HEK293 (cell line): Measurements from ENCODE around the gene SH3RF1.

ENCODE experiments used
- GLI2 ChIP-seq: fragments of 450-650 bp; formaldehyde crosslinking; IDR thresholded peaks from 2 replicates; pipeline ENCODE4; 2017; ENCODE audit warnings: missing biosample characterization, missing genetic modification characterization, low read depth, borderline replicate concordance
- GLI4 ChIP-seq: fragments of 450-650 bp; formaldehyde crosslinking; IDR thresholded peaks from 2 replicates; pipeline ENCODE4 v1.5.1; 2016; ENCODE audit warnings: missing biosample characterization, missing genetic modification characterization
- IKZF3 ChIP-seq: fragments of 450-650 bp; IDR thresholded peaks from 2 replicates; pipeline ENCODE4 v1.5.0; 2018; ENCODE audit warnings: missing biosample characterization, mild to moderate bottlenecking, missing genetic modification characterization, moderate library complexity
- KLF16 ChIP-seq: fragments of 450-650 bp; formaldehyde crosslinking; IDR thresholded peaks from 2 replicates; pipeline ENCODE4 v1.5.1; 2017; ENCODE audit warnings: missing biosample characterization, missing genetic modification characterization
- OVOL3 ChIP-seq: fragments of 450-650 bp; formaldehyde crosslinking; IDR thresholded peaks from 2 replicates; pipeline ENCODE4 v1.5.1; 2016; ENCODE audit warnings: missing biosample characterization, missing genetic modification characterization
- SP7 ChIP-seq: fragments of 450-650 bp; formaldehyde crosslinking; IDR thresholded peaks from 2 replicates; pipeline ENCODE4 v1.5.1; 2016; ENCODE audit warnings: missing biosample characterization, missing genetic modification characterization
- ZBTB17 ChIP-seq: fragments of 450-650 bp; formaldehyde crosslinking; IDR thresholded peaks from 2 replicates; pipeline ENCODE4 v1.5.1; 2016; ENCODE audit warnings: missing biosample characterization, missing genetic modification characterization
- ZFP37 ChIP-seq: fragments of 450-650 bp; formaldehyde crosslinking; IDR thresholded peaks from 2 replicates; pipeline ENCODE4 v1.5.1; 2016; ENCODE audit warnings: missing biosample characterization, missing genetic modification characterization
- ZNF114 ChIP-seq: fragments of 450-650 bp; formaldehyde crosslinking; IDR thresholded peaks from 2 replicates; pipeline ENCODE4 v1.5.0; 2017; ENCODE audit warnings: missing biosample characterization, missing genetic modification characterization
- ZNF121 ChIP-seq: fragments of 450-650 bp; formaldehyde crosslinking; IDR thresholded peaks from 2 replicates; pipeline ENCODE4 v1.5.1; 2016; ENCODE audit warnings: missing biosample characterization, missing genetic modification characterization
- ZNF146 ChIP-seq: fragments of 450-650 bp; formaldehyde crosslinking; IDR thresholded peaks from 2 replicates; pipeline ENCODE4 v1.5.1; 2016; ENCODE audit warnings: missing biosample characterization, missing genetic modification characterization
- ZNF214 ChIP-seq: fragments of 450-650 bp; formaldehyde crosslinking; IDR thresholded peaks from 2 replicates; pipeline ENCODE4 v1.5.1; 2017; ENCODE audit warnings: missing biosample characterization, mild to moderate bottlenecking, missing genetic modification characterization, borderline replicate concordance
- ZNF302 ChIP-seq: fragments of 450-650 bp; formaldehyde crosslinking; IDR thresholded peaks from 2 replicates; pipeline ENCODE4 v1.5.1; 2016; ENCODE audit warnings: missing biosample characterization, missing genetic modification characterization, low read depth
- ZNF629 ChIP-seq: fragments of 450-650 bp; formaldehyde crosslinking; IDR thresholded peaks from 2 replicates; pipeline ENCODE4 v1.5.1; 2017; ENCODE audit warnings: missing biosample characterization, missing genetic modification characterization
- ZNF654 ChIP-seq: fragments of 450-650 bp; formaldehyde crosslinking; IDR thresholded peaks from 2 replicates; pipeline ENCODE4 v1.5.1; 2016; ENCODE audit warnings: low read depth, missing biosample characterization, missing genetic modification characterization
- ZNF658 ChIP-seq: fragments of 450-650 bp; formaldehyde crosslinking; IDR thresholded peaks from 2 replicates; pipeline ENCODE4; 2016; ENCODE audit warnings: missing biosample characterization, missing genetic modification characterization
- ZNF707 ChIP-seq: fragments of 450-650 bp; formaldehyde crosslinking; IDR thresholded peaks from 2 replicates; pipeline ENCODE4 v1.5.1; 2016; ENCODE audit warnings: missing biosample characterization, missing genetic modification characterization
- ZNF785 ChIP-seq: fragments of 450-650 bp; formaldehyde crosslinking; IDR thresholded peaks from 2 replicates; pipeline ENCODE4 v1.5.1; 2016; ENCODE audit warnings: missing biosample characterization, missing genetic modification characterization
- ZSCAN30 ChIP-seq: fragments of 450-650 bp; IDR thresholded peaks from 2 replicates; pipeline ENCODE4 v1.5.1; 2018; ENCODE audit warnings: missing biosample characterization, mild to moderate bottlenecking, missing genetic modification characterization, moderate library complexity
- TF ChIP-seq, protein P1 (sequence below): fragments of 450-650 bp; formaldehyde crosslinking; conservative IDR thresholded peaks from 2 replicates; pipeline ENCODE4 v1.5.1; 2016; ENCODE audit warnings: low read depth, missing biosample characterization, missing genetic modification characterization
- TF ChIP-seq, protein P2 (sequence below): fragments of 450-650 bp; formaldehyde crosslinking; IDR thresholded peaks from 2 replicates; pipeline ENCODE4 v1.5.1; 2016; ENCODE audit warnings: missing biosample characterization, missing genetic modification characterization
- TF ChIP-seq, protein P3 (sequence below): fragments of 450-650 bp; formaldehyde crosslinking; IDR thresholded peaks from 2 replicates; pipeline ENCODE4 v1.5.1; 2016; ENCODE audit warnings: missing biosample characterization, missing genetic modification characterization
- TF ChIP-seq, protein P4 (sequence below): fragments of 450-650 bp; formaldehyde crosslinking; IDR thresholded peaks from 2 replicates; pipeline ENCODE4 v1.5.1; 2016; ENCODE audit warnings: missing biosample characterization, missing genetic modification characterization
- TF ChIP-seq, protein P5 (sequence below): fragments of 450-650 bp; formaldehyde crosslinking; IDR thresholded peaks from 2 replicates; pipeline ENCODE4 v1.5.1; 2016; ENCODE audit warnings: missing biosample characterization, missing genetic modification characterization, low read depth
- TF ChIP-seq, protein P6 (sequence below): fragments of 450-650 bp; formaldehyde crosslinking; IDR thresholded peaks from 2 replicates; pipeline ENCODE4 v1.5.1; 2016; ENCODE audit warnings: missing biosample characterization, missing genetic modification characterization
- TF ChIP-seq, protein P7 (sequence below): fragments of 450-650 bp; formaldehyde crosslinking; IDR thresholded peaks from 2 replicates; pipeline ENCODE4 v1.5.1; 2017; ENCODE audit warnings: missing biosample characterization, missing genetic modification characterization

SH3RF1 gene

DNA sequence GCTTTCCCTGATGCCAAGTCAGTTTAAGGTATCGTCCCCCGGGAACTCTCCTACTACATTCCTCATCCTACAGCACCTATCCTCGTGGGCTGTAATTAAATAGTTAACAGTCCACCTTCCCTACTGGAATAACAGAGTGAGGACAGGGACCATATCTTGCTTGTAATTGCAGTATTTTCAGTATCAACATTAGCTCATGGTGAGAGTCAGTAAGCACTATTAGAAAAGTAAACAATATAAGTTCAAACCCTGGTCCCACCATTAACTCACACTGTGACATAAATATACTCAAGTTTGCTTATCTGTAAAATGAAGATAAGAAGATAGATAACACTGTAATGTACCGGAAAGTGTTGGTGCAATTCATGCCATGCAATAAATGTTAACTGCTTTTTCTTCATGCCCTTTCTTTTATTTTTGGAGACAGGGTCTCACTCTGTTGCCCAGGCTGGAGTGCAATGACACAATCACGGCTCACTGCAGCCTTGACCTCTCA is 61.3 kb downstream of the SH3RF1 start (continued):
- TF ChIP-seq, protein P1, sequence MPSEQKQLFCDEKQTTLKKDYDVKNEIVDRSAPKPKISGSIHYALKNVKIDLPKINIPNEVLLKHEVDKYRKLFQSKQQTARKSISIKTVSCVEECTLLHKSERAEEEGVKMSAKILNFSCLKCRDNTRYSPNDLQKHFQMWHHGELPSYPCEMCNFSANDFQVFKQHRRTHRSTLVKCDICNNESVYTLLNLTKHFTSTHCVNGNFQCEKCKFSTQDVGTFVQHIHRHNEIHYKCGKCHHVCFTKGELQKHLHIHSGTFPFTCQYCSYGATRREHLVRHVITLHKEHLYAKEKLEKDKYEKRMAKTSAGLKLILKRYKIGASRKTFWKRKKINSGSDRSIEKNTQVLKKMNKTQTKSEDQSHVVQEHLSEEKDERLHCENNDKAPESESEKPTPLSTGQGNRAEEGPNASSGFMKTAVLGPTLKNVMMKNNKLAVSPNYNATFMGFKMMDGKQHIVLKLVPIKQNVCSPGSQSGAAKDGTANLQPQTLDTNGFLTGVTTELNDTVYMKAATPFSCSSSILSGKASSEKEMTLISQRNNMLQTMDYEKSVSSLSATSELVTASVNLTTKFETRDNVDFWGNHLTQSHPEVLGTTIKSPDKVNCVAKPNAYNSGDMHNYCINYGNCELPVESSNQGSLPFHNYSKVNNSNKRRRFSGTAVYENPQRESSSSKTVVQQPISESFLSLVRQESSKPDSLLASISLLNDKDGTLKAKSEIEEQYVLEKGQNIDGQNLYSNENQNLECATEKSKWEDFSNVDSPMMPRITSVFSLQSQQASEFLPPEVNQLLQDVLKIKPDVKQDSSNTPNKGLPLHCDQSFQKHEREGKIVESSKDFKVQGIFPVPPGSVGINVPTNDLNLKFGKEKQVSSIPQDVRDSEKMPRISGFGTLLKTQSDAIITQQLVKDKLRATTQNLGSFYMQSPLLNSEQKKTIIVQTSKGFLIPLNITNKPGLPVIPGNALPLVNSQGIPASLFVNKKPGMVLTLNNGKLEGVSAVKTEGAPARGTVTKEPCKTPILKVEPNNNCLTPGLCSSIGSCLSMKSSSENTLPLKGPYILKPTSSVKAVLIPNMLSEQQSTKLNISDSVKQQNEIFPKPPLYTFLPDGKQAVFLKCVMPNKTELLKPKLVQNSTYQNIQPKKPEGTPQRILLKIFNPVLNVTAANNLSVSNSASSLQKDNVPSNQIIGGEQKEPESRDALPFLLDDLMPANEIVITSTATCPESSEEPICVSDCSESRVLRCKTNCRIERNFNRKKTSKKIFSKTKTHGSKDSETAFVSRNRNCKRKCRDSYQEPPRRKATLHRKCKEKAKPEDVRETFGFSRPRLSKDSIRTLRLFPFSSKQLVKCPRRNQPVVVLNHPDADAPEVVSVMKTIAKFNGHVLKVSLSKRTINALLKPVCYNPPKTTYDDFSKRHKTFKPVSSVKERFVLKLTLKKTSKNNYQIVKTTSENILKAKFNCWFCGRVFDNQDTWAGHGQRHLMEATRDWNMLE (tag by site-specific recombination): peak; percentile 47
- TF ChIP-seq SP7 (tag by site-specific recombination): 0 out of 2 replicates have a peak, but pooled peaks have one; percentile 31
- 0 out of 2 replicates have a peak, but pooled peaks have one; percentile 11 for TF ChIP-seq ZNF146 (tag by site-specific recombination)
- TF ChIP-seq OVOL3 (tag by site-specific recombination): no peak
- peak; percentile 73 for TF ChIP-seq ZNF629
- 0 out of 2 replicates have a peak, but pooled peaks have one; percentile 37 for TF ChIP-seq ZFP37 (tag by site-specific recombination)
- TF ChIP-seq KLF16 (tag by site-specific recombination): no peak
- TF ChIP-seq, protein P2, sequence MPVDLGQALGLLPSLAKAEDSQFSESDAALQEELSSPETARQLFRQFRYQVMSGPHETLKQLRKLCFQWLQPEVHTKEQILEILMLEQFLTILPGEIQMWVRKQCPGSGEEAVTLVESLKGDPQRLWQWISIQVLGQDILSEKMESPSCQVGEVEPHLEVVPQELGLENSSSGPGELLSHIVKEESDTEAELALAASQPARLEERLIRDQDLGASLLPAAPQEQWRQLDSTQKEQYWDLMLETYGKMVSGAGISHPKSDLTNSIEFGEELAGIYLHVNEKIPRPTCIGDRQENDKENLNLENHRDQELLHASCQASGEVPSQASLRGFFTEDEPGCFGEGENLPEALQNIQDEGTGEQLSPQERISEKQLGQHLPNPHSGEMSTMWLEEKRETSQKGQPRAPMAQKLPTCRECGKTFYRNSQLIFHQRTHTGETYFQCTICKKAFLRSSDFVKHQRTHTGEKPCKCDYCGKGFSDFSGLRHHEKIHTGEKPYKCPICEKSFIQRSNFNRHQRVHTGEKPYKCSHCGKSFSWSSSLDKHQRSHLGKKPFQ (tag by site-specific recombination): peak; percentile 95
- TF ChIP-seq, protein P3, sequence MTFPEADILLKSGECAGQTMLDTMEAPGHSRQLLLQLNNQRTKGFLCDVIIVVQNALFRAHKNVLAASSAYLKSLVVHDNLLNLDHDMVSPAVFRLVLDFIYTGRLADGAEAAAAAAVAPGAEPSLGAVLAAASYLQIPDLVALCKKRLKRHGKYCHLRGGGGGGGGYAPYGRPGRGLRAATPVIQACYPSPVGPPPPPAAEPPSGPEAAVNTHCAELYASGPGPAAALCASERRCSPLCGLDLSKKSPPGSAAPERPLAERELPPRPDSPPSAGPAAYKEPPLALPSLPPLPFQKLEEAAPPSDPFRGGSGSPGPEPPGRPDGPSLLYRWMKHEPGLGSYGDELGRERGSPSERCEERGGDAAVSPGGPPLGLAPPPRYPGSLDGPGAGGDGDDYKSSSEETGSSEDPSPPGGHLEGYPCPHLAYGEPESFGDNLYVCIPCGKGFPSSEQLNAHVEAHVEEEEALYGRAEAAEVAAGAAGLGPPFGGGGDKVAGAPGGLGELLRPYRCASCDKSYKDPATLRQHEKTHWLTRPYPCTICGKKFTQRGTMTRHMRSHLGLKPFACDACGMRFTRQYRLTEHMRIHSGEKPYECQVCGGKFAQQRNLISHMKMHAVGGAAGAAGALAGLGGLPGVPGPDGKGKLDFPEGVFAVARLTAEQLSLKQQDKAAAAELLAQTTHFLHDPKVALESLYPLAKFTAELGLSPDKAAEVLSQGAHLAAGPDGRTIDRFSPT (tag by site-specific recombination): peak; percentile 59; the same call in 1 of the 2 replicates
- peak; percentile 69 for TF ChIP-seq ZSCAN30 (tag by site-specific recombination)
- TF ChIP-seq, protein P4, sequence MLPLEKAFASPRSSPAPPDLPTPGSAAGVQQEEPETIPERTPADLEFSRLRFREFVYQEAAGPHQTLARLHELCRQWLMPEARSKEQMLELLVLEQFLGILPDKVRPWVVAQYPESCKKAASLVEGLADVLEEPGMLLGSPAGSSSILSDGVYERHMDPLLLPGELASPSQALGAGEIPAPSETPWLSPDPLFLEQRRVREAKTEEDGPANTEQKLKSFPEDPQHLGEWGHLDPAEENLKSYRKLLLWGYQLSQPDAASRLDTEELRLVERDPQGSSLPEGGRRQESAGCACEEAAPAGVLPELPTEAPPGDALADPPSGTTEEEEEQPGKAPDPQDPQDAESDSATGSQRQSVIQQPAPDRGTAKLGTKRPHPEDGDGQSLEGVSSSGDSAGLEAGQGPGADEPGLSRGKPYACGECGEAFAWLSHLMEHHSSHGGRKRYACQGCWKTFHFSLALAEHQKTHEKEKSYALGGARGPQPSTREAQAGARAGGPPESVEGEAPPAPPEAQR (tag by site-specific recombination): no peak
- no peak for TF ChIP-seq ZNF214 (tag by site-specific recombination)
- no peak for TF ChIP-seq GLI4 (tag by site-specific recombination)
- no peak for TF ChIP-seq ZNF654
- no peak for TF ChIP-seq ZNF114
- 0 out of 2 replicates have a peak, but pooled peaks have one; percentile 13 for TF ChIP-seq ZNF302 (tag by site-specific recombination)
- peak; percentile 83 for TF ChIP-seq IKZF3 (tag by site-specific recombination)
- TF ChIP-seq ZNF658: no peak
- TF ChIP-seq ZNF707: no peak
- TF ChIP-seq ZBTB17 (tag by site-specific recombination): no peak
- TF ChIP-seq GLI2: peak; percentile 81
- TF ChIP-seq, protein P5, sequence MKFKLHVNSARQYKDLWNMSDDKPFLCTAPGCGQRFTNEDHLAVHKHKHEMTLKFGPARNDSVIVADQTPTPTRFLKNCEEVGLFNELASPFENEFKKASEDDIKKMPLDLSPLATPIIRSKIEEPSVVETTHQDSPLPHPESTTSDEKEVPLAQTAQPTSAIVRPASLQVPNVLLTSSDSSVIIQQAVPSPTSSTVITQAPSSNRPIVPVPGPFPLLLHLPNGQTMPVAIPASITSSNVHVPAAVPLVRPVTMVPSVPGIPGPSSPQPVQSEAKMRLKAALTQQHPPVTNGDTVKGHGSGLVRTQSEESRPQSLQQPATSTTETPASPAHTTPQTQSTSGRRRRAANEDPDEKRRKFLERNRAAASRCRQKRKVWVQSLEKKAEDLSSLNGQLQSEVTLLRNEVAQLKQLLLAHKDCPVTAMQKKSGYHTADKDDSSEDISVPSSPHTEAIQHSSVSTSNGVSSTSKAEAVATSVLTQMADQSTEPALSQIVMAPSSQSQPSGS: peak; percentile 35; the same call in 1 of the 2 replicates
- TF ChIP-seq ZNF785: no peak
- TF ChIP-seq ZNF121: peak; percentile 96
- TF ChIP-seq, protein P6, sequence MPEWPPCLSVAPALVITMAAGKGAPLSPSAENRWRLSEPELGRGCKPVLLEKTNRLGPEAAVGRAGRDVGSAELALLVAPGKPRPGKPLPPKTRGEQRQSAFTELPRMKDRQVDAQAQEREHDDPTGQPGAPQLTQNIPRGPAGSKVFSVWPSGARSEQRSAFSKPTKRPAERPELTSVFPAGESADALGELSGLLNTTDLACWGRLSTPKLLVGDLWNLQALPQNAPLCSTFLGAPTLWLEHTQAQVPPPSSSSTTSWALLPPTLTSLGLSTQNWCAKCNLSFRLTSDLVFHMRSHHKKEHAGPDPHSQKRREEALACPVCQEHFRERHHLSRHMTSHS: 0 out of 2 replicates have a peak, but pooled peaks have one; percentile 19
- TF ChIP-seq, protein P7, sequence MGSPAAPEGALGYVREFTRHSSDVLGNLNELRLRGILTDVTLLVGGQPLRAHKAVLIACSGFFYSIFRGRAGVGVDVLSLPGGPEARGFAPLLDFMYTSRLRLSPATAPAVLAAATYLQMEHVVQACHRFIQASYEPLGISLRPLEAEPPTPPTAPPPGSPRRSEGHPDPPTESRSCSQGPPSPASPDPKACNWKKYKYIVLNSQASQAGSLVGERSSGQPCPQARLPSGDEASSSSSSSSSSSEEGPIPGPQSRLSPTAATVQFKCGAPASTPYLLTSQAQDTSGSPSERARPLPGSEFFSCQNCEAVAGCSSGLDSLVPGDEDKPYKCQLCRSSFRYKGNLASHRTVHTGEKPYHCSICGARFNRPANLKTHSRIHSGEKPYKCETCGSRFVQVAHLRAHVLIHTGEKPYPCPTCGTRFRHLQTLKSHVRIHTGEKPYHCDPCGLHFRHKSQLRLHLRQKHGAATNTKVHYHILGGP (tag by site-specific recombination): peak; percentile 31; the same call in 1 of the 2 replicates
